ENCODE measurements around the gene CCNY.

CCNY gene

DNA sequence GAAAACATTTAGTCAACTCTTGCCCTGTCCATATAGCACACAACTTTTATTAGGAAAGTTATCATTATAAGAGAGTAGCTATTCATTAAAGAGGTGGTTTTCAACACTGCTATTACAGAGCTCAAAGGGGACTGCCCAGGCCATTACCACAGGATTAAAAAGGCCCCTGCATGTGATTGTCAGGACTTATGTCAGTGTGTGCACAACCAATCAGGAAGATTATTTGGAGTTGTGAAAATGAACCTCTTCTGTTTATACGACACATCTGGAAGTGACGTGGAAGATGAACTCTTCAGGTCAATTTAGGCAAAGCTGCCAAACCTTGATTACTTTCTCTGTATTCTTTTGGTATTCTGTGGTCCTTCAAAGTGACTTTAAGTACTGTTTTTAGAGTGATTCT lies 14.7 kb downstream of the CCNY start:
- no peak for TF ChIP-seq EZH2phosphoT487 (IDR thresholded peaks at IDR 0.05; ENCODE audit: low read depth)
- TF ChIP-seq, protein P1, sequence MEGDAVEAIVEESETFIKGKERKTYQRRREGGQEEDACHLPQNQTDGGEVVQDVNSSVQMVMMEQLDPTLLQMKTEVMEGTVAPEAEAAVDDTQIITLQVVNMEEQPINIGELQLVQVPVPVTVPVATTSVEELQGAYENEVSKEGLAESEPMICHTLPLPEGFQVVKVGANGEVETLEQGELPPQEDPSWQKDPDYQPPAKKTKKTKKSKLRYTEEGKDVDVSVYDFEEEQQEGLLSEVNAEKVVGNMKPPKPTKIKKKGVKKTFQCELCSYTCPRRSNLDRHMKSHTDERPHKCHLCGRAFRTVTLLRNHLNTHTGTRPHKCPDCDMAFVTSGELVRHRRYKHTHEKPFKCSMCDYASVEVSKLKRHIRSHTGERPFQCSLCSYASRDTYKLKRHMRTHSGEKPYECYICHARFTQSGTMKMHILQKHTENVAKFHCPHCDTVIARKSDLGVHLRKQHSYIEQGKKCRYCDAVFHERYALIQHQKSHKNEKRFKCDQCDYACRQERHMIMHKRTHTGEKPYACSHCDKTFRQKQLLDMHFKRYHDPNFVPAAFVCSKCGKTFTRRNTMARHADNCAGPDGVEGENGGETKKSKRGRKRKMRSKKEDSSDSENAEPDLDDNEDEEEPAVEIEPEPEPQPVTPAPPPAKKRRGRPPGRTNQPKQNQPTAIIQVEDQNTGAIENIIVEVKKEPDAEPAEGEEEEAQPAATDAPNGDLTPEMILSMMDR (IDR thresholded peaks at IDR 0.05; ENCODE audit: low read depth, low read length): no peak
- no peak overlapping the region for H2AFZ ChIP-seq (ENCODE audit: low read depth, low read length)
- H3K27me3 ChIP-seq (ENCODE audit: low read depth, low read length): no peaks in the 10 kb centered on the region
- no peaks in the 10 kb centered on the region for H3K9me3 ChIP-seq (ENCODE audit: insufficient read depth, low read length)
- no peak overlapping the region for H3K27ac ChIP-seq (ENCODE audit: low read length)
- peaks cover 76% of the 10 kb centered on the region for H4K20me1 ChIP-seq (ENCODE audit: insufficient read depth, low read length)
- no peak overlapping the region for H3K9ac ChIP-seq (ENCODE audit: low read length)
- H3K4me2 ChIP-seq (ENCODE audit: low read length): 0 out of 2 replicates have a peak overlapping the region, but pooled peaks have one; percentile 1
- H3K79me2 ChIP-seq (ENCODE audit: low read length): peaks cover 87% of the 10 kb centered on the region
- peaks cover 41% of the 10 kb centered on the region for H3K4me1 ChIP-seq (ENCODE audit: low read length)
- no peak overlapping the region for H3K4me3 ChIP-seq (ENCODE audit: low read length)
- H3K36me3 ChIP-seq (replicated peaks; ENCODE audit: low read depth, low read length): no peaks in the 10 kb centered on the region

DNA sequence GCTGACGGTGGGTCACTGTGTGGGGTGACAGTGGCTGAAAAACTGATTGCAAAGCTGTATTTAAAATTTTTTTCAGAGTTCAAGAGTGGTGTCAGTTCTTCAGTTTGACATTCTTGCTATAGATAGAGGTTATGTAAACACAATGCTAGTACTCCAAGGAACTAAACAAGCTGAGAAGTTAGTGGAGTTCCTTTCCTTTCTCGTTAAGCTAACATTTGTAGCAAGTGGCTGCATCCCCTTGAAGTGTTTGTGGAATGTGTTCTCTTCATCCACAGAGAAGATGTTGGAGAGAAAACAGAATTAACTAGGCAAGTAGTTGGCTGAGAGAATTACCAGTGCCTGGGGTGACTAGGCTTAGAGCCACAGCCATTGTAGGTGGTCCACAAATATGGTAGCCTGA lies 15.8 kb downstream of the CCNY start:
- Histone ChIP-seq H3K9ac (ENCODE audit: low read length) (no peak overlapping the region), H2AFZ (ENCODE audit: low read depth, low read length) (no peak overlapping the region), H4K20me1 (ENCODE audit: insufficient read depth, low read length) (peaks cover 65% of the 10 kb centered on the region), H3K4me1 (ENCODE audit: low read length) (peaks cover 41% of the 10 kb centered on the region), H3K4me2 (ENCODE audit: low read length) (no peak overlapping the region), H3K79me2 (ENCODE audit: low read length) (peaks cover 83% of the 10 kb centered on the region), H3K27ac (ENCODE audit: low read length) (no peak overlapping the region), H3K9me3 (ENCODE audit: insufficient read depth, low read length) (no peaks in the 10 kb centered on the region), H3K4me3 (ENCODE audit: low read length) (no peak overlapping the region), H3K27me3 (ENCODE audit: low read depth, low read length) (no peaks in the 10 kb centered on the region), H3K36me3 (replicated peaks; ENCODE audit: low read depth, low read length) (no peaks in the 10 kb centered on the region)
- TF ChIP-seq, protein P1 (IDR thresholded peaks at IDR 0.05; ENCODE audit: low read depth, low read length): no peak
- no peak for TF ChIP-seq EZH2phosphoT487 (IDR thresholded peaks at IDR 0.05; ENCODE audit: low read depth)

DNA sequence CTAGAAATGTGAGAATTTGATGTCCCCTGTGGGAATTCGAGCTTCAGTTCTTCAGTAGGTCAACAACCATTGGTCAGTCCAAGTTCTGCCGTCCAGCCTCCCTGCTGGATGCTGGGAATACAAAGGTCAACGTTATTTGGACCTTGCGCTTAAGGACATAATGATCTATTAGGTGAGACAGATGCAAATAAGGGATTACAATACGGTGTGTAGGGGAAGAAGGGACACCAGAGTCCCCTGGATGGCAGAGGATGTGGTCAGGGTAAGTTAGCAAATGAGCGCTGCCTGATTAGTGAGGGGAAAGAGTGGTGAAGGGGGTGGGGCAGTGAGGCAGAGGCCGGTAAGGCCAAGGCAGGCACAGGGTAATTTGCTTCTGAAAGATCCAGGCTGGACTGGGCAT lies 16.2 kb downstream of the CCNY start:
- TF ChIP-seq, protein P1 (IDR thresholded peaks at IDR 0.05; ENCODE audit: low read depth, low read length): no peak
- TF ChIP-seq EZH2phosphoT487 (IDR thresholded peaks at IDR 0.05; ENCODE audit: low read depth): no peak
- H2AFZ ChIP-seq (ENCODE audit: low read depth, low read length): no peak overlapping the region
- H3K9me3 ChIP-seq (ENCODE audit: insufficient read depth, low read length): no peaks in the 10 kb centered on the region
- H4K20me1 ChIP-seq (ENCODE audit: insufficient read depth, low read length): peaks cover 65% of the 10 kb centered on the region
- H3K9ac ChIP-seq (ENCODE audit: low read length): no peak overlapping the region
- no peak overlapping the region for H3K4me2 ChIP-seq (ENCODE audit: low read length)
- H3K27me3 ChIP-seq (ENCODE audit: low read depth, low read length): no peaks in the 10 kb centered on the region
- H3K36me3 ChIP-seq (replicated peaks; ENCODE audit: low read depth, low read length): no peaks in the 10 kb centered on the region
- H3K4me3 ChIP-seq (ENCODE audit: low read length): no peak overlapping the region
- H3K79me2 ChIP-seq (ENCODE audit: low read length): peaks cover 79% of the 10 kb centered on the region
- H3K4me1 ChIP-seq (ENCODE audit: low read length): peaks cover 41% of the 10 kb centered on the region
- no peak overlapping the region for H3K27ac ChIP-seq (ENCODE audit: low read length)

DNA sequence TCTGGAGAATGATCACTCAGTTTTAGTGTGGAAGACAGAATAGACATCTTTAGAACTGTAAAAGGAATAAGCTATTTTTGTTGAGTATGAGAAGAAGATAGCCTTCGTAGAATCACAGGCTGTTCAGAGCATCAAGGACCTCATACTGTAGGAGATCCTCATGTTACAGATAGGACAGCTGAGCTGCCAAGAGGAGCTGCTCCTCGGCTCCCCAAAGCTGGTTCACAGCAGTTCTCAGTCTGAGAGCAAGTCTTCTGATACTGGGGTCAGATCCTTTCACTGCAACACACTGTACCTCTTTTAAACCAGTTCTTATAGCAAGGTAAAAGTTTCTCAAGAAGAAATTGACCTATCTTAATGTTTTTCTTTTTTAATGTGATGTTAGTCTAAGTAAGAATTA lies 17.1 kb downstream of the CCNY start:
- H4K20me1 ChIP-seq (ENCODE audit: insufficient read depth, low read length): peaks cover 57% of the 10 kb centered on the region
- H3K4me2 ChIP-seq (ENCODE audit: low read length): 0 out of 2 replicates have a peak overlapping the region, but pooled peaks have one; percentile 0
- H3K9ac ChIP-seq (ENCODE audit: low read length): no peak overlapping the region
- H2AFZ ChIP-seq (ENCODE audit: low read depth, low read length): no peak overlapping the region
- no peak overlapping the region for H3K4me3 ChIP-seq (ENCODE audit: low read length)
- H3K9me3 ChIP-seq (ENCODE audit: insufficient read depth, low read length): no peaks in the 10 kb centered on the region
- no peaks in the 10 kb centered on the region for H3K27me3 ChIP-seq (ENCODE audit: low read depth, low read length)
- peaks cover 41% of the 10 kb centered on the region for H3K4me1 ChIP-seq (ENCODE audit: low read length)
- TF ChIP-seq, protein P1 (IDR thresholded peaks at IDR 0.05; ENCODE audit: low read depth, low read length): no peak
- TF ChIP-seq EZH2phosphoT487 (IDR thresholded peaks at IDR 0.05; ENCODE audit: low read depth): no peak
- no peaks in the 10 kb centered on the region for H3K36me3 ChIP-seq (replicated peaks; ENCODE audit: low read depth, low read length)
- H3K27ac ChIP-seq (ENCODE audit: low read length): no peak overlapping the region
- peaks cover 74% of the 10 kb centered on the region for H3K79me2 ChIP-seq (ENCODE audit: low read length)

All from OCI-LY3 (cell line).